HG02938 (cell line): ENCODE data around the gene CA14.
"Not testable (repeated sequence)": the region's sequence is repeated elsewhere in the genome, so short reads cannot be mapped to it uniquely, and the experiment has no call there.

ENCODE experiments used
- ATAC-seq: cut with Tn5 transposase; IDR thresholded peaks from one replicate; pipeline ENCODE4 v1.9.1; 2021; ENCODE audit warnings: mild to moderate bottlenecking, moderate library complexity; ENCODE audit not compliant: unreplicated experiment

CA14 gene

GRCh38 chr1:150235852-150236613 is 21.5 kb upstream of the CA14 start, which contains the start of gene ANP32E:
TSS of gene ANP32E (minus strand) at chr1:150236112. CDS start at chr1:150235786, 326 bp downstream.
- peak; percentile 86 for ATAC-seq

- ATAC-seq = no peak
These were observed 20.9 kb upstream of the CA14 start for GRCh38 chr1:150236614-150237100.

GRCh38 chr1:150237176-150237575 is 20.4 kb upstream of the CA14 start:
- not testable (repeated sequence) for ATAC-seq

GRCh38 chr1:150237746-150238145 is 19.8 kb upstream of the CA14 start:
- ATAC-seq = no peak

- ATAC-seq = no peak
These were observed 14.6 kb upstream of the CA14 start for GRCh38 chr1:150243003-150243402.

GRCh38 chr1:150249936-150250335 is 7.6 kb upstream of the CA14 start:
- no peak for ATAC-seq

- ATAC-seq = no peak
These were observed 1.4 kb upstream of the CA14 start for GRCh38 chr1:150256198-150256553.

GRCh38 chr1:150256554-150257341 is 826 bp upstream of the CA14 start:
- no peak for ATAC-seq

GRCh38 chr1:150259217-150259616 is 1.6 kb downstream of the CA14 start:
- no peak for ATAC-seq

GRCh38 chr1:150259758-150260669 is 2.4 kb downstream of the CA14 start:
- no peak for ATAC-seq

GRCh38 chr1:150261367-150261766 is 3.8 kb downstream of the CA14 start:
- ATAC-seq = no peak

- no peak for ATAC-seq
These were observed 5.1 kb downstream of the CA14 start for GRCh38 chr1:150262388-150263320.

GRCh38 chr1:150263549-150263948 is 6.0 kb downstream of the CA14 start:
- no peak for ATAC-seq

GRCh38 chr1:150267896-150268295 is 10.3 kb downstream of the CA14 start:
- no peak for ATAC-seq

GRCh38 chr1:150268340-150268704 is 10.7 kb downstream of the CA14 start:
- peak; percentile 16 for ATAC-seq

GRCh38 chr1:150268705-150269403 is 11.3 kb downstream of the CA14 start, which contains the start of gene APH1A:
TSS of gene APH1A (minus strand) at chr1:150269016. CDS start at chr1:150268810, 206 bp downstream.
- ATAC-seq = peak; percentile 77

GRCh38 chr1:150269451-150269850 is 11.9 kb downstream of the CA14 start:
- no peak for ATAC-seq

GRCh38 chr1:150271291-150271959 is 13.9 kb downstream of the CA14 start:
- ATAC-seq = no peak

- ATAC-seq = no peak
These were observed 15.7 kb downstream of the CA14 start for GRCh38 chr1:150273311-150273710.
